Karpas-422 (cell line): Measurements from ENCODE around the gene ASTN2. TPM values are rescaled to one million over a fixed set of nuclear protein-coding genes. Genes with fewer than 3 reads are reported as not detected.
A peak's percentile ranks its signal among the peaks of the same experiment; 100 is the strongest.

Experiments used
- DNase-seq: peaks from one replicate; pipeline ENCODE4 v3.0.0-alpha.2; 2015
- H2AFZ ChIP-seq: fragments of 200-600 bp; sonication (generic); 2 replicates; pipeline ENCODE4 v1.6.1; 2014; ENCODE audit warnings: antibody characterized with exemption, low read length, mixed read lengths
- H3K27ac ChIP-seq: fragments of 200-600 bp; sonication (generic); 2 replicates; pipeline ENCODE4 v1.5.1; 2014; ENCODE audit warnings: mild to moderate bottlenecking, low read length, moderate library complexity
- H3K27me3 ChIP-seq: fragments of 200-600 bp; sonication (generic); 2 replicates; pipeline ENCODE4 v1.6.1; 2014; ENCODE audit warnings: low read length, mixed read lengths
- H3K36me3 ChIP-seq: fragments of 200-600 bp; sonication (generic); 2 replicates; pipeline ENCODE4 v1.6.1; 2014; ENCODE audit warnings: low read length, mixed read lengths; ENCODE audit not compliant: insufficient read depth
- H3K4me1 ChIP-seq: fragments of 200-600 bp; sonication (generic); 2 replicates; pipeline ENCODE4 v1.6.1; 2014; ENCODE audit warnings: mild to moderate bottlenecking, low read length, mixed read lengths
- H3K4me2 ChIP-seq: fragments of 200-600 bp; sonication (generic); 2 replicates; pipeline ENCODE4 v1.6.1; 2014; ENCODE audit warnings: low read length, low read depth, mild to moderate bottlenecking; ENCODE audit not compliant: poor library complexity, severe bottlenecking
- H3K4me3 ChIP-seq: fragments of 200-600 bp; sonication (generic); 2 replicates; pipeline ENCODE4 v1.5.1; 2014; ENCODE audit warnings: mild to moderate bottlenecking, antibody characterized with exemption, low read length, mixed read lengths
- H3K79me2 ChIP-seq: fragments of 200-600 bp; sonication (generic); 2 replicates; pipeline ENCODE4 v1.6.1; 2014; ENCODE audit warnings: mild to moderate bottlenecking, low read length, mixed read lengths
- H3K9ac ChIP-seq: fragments of 200-600 bp; sonication (generic); 2 replicates; pipeline ENCODE4 v1.6.0; 2014; ENCODE audit warnings: low read length
- H3K9me2 ChIP-seq: fragments of 200-600 bp; sonication (generic), shearing (Covaris generic); replicated peaks from 2 replicates; pipeline ENCODE4 v1.6.0; 2014; ENCODE audit warnings: mild to moderate bottlenecking, low read length, moderate library complexity; ENCODE audit not compliant: insufficient read depth
- H3K9me3 ChIP-seq: fragments of 300-700, 200-600 bp; sonication (generic); 2 replicates; pipeline ENCODE4 v1.6.1; 2014; ENCODE audit warnings: low read length, mixed read lengths
- H4K20me1 ChIP-seq: fragments of 200-600 bp; sonication (generic); 2 replicates; pipeline ENCODE4 v1.6.1; 2014; ENCODE audit warnings: mild to moderate bottlenecking, antibody characterized with exemption, low read length, low read depth; ENCODE audit not compliant: insufficient read depth
- total RNA-seq: library from RNA; depleted of rRNA; stranded (reverse); fragments of >200 nt; shearing (Covaris generic); gene quantifications from 2 replicates; pipeline ENCODE4 v1.2.3, GENCODE V29; 2014; ENCODE audit warnings: low replicate concordance

Gene ASTN2
- total RNA-seq, 1 experiment from 2014 or later = 5.3 TPM

GRCh38 chr9:116958881-116959280, 456.0 kb downstream of the ASTN2 start:
- no peak overlapping the region for H2AFZ ChIP-seq
- no peaks in the 10 kb centered on the region for H3K79me2 ChIP-seq
- no peaks in the 10 kb centered on the region for H3K27me3 ChIP-seq
- H3K9me2 ChIP-seq = no peaks in the 10 kb centered on the region
- H3K36me3 ChIP-seq = no peaks in the 10 kb centered on the region
- DNase-seq = no peak
- H3K4me2 ChIP-seq = no peak overlapping the region
- no peak overlapping the region for H3K9ac ChIP-seq
- H3K4me3 ChIP-seq = no peak overlapping the region
- H4K20me1 ChIP-seq = no peaks in the 10 kb centered on the region
- no peaks in the 10 kb centered on the region for H3K9me3 ChIP-seq
- no peak overlapping the region for H3K27ac ChIP-seq
- H3K4me1 ChIP-seq = no peaks in the 10 kb centered on the region

GRCh38 chr9:116954731-116955130, 460.1 kb downstream of the ASTN2 start:
- no peaks in the 10 kb centered on the region for H3K4me1 ChIP-seq
- H3K9me2 ChIP-seq = no peaks in the 10 kb centered on the region
- H3K9me3 ChIP-seq = no peaks in the 10 kb centered on the region
- no peak overlapping the region for H2AFZ ChIP-seq
- no peak overlapping the region for H3K4me2 ChIP-seq
- H3K36me3 ChIP-seq = no peaks in the 10 kb centered on the region
- DNase-seq = no peak
- no peak overlapping the region for H3K9ac ChIP-seq
- H4K20me1 ChIP-seq = no peaks in the 10 kb centered on the region
- no peaks in the 10 kb centered on the region for H3K27me3 ChIP-seq
- no peaks in the 10 kb centered on the region for H3K79me2 ChIP-seq
- no peak overlapping the region for H3K4me3 ChIP-seq
- no peak overlapping the region for H3K27ac ChIP-seq

- Histone ChIP-seq H3K27me3 (no peaks in the 10 kb centered on the region), H3K36me3 (no peaks in the 10 kb centered on the region), H4K20me1 (no peaks in the 10 kb centered on the region), H2AFZ (no peak overlapping the region), H3K4me2 (no peak overlapping the region), H3K9ac (no peak overlapping the region), H3K4me1 (no peaks in the 10 kb centered on the region), H3K9me2 (no peaks in the 10 kb centered on the region), H3K79me2 (no peaks in the 10 kb centered on the region), H3K27ac (no peak overlapping the region), H3K9me3 (no peaks in the 10 kb centered on the region), H3K4me3 (no peak overlapping the region)
- no peak for DNase-seq
Observed at GRCh38 chr9:116953271-116953670, 461.6 kb downstream of the ASTN2 start.

GRCh38 chr9:116952436-116952810, 462.4 kb downstream of the ASTN2 start:
- Histone ChIP-seq H3K79me2 (no peaks in the 10 kb centered on the region), H3K4me3 (no peak overlapping the region), H3K4me1 (no peaks in the 10 kb centered on the region), H3K27me3 (no peaks in the 10 kb centered on the region), H4K20me1 (no peaks in the 10 kb centered on the region), H3K9me3 (no peaks in the 10 kb centered on the region), H3K9me2 (no peaks in the 10 kb centered on the region), H2AFZ (no peak overlapping the region), H3K36me3 (no peaks in the 10 kb centered on the region), H3K9ac (no peak overlapping the region), H3K4me2 (no peak overlapping the region), H3K27ac (no peak overlapping the region)
- no peak for DNase-seq

GRCh38 chr9:116951588-116952435, 463.0 kb downstream of the ASTN2 start:
- Histone ChIP-seq H4K20me1 (no peaks in the 10 kb centered on the region), H3K27me3 (no peaks in the 10 kb centered on the region), H3K4me2 (no peak overlapping the region), H3K9me3 (no peaks in the 10 kb centered on the region), H3K36me3 (no peaks in the 10 kb centered on the region), H3K79me2 (no peaks in the 10 kb centered on the region), H3K9ac (no peak overlapping the region), H3K4me3 (no peak overlapping the region), H2AFZ (no peak overlapping the region), H3K27ac (no peak overlapping the region), H3K4me1 (0 out of 2 replicates have a peak, but pooled peaks cover under 1% of the 10 kb centered on the region), H3K9me2 (no peaks in the 10 kb centered on the region)
- DNase-seq = no peak

GRCh38 chr9:116945817-116946216, 469.0 kb downstream of the ASTN2 start:
- DNase-seq = peak; percentile 91
- no peak overlapping the region for H3K4me3 ChIP-seq
- H2AFZ ChIP-seq = 0 out of 2 replicates have a peak overlapping the region, but pooled peaks have one; percentile 22
- peak overlapping the region; percentile 9; the same call in 1 of the 2 replicates for H3K9ac ChIP-seq
- no peaks in the 10 kb centered on the region for H3K79me2 ChIP-seq
- H3K36me3 ChIP-seq = no peaks in the 10 kb centered on the region
- H3K27me3 ChIP-seq = no peaks in the 10 kb centered on the region
- peak overlapping the region; percentile 13 for H3K4me2 ChIP-seq
- H4K20me1 ChIP-seq = no peaks in the 10 kb centered on the region
- H3K4me1 ChIP-seq = peaks cover 50% of the 10 kb centered on the region
- H3K27ac ChIP-seq = peak overlapping the region; percentile 77
- no peaks in the 10 kb centered on the region for H3K9me3 ChIP-seq
- no peaks in the 10 kb centered on the region for H3K9me2 ChIP-seq

GRCh38 chr9:116944714-116945534, 469.9 kb downstream of the ASTN2 start:
- Histone ChIP-seq H3K4me2 (peak overlapping the region; percentile 71), H3K79me2 (no peaks in the 10 kb centered on the region), H3K4me3 (no peak overlapping the region), H3K9me2 (no peaks in the 10 kb centered on the region), H3K27ac (peak overlapping the region; percentile 77), H3K27me3 (no peaks in the 10 kb centered on the region), H2AFZ (0 out of 2 replicates have a peak overlapping the region, but pooled peaks have one; percentile 22), H4K20me1 (no peaks in the 10 kb centered on the region), H3K36me3 (no peaks in the 10 kb centered on the region), H3K9me3 (no peaks in the 10 kb centered on the region), H3K4me1 (peaks cover 50% of the 10 kb centered on the region), H3K9ac (no peak overlapping the region)
- peak; percentile 55 for DNase-seq

- H3K27me3 ChIP-seq = no peaks in the 10 kb centered on the region
- H3K79me2 ChIP-seq = no peaks in the 10 kb centered on the region
- H3K27ac ChIP-seq = peak overlapping the region; percentile 77
- H3K4me1 ChIP-seq = peaks cover 50% of the 10 kb centered on the region
- H3K9me3 ChIP-seq = no peaks in the 10 kb centered on the region
- H3K36me3 ChIP-seq = no peaks in the 10 kb centered on the region
- peak overlapping the region; percentile 46; the same call in 1 of the 2 replicates for H3K9ac ChIP-seq
- peak overlapping the region; percentile 71 for H3K4me2 ChIP-seq
- peak overlapping the region; percentile 37 for H3K4me3 ChIP-seq
- peak; percentile 84 for DNase-seq
- no peaks in the 10 kb centered on the region for H4K20me1 ChIP-seq
- no peaks in the 10 kb centered on the region for H3K9me2 ChIP-seq
- peak overlapping the region; percentile 54; the same call in 1 of the 2 replicates for H2AFZ ChIP-seq
Observed at GRCh38 chr9:116943970-116944369, 470.9 kb downstream of the ASTN2 start.
